Stimulated activated CD4-positive, alpha-beta T cell treated with anti-CD3 and anti-CD28 coated beads, Interleukin-1b, Interleukin-23, amount 100 ng/mL, for 48 hours (primary cell): Measurements from ENCODE around the gene C2orf92.
"Not testable (repeated sequence)": the region's sequence is repeated elsewhere in the genome, so short reads cannot be mapped to it uniquely, and the experiment has no call there.

Experiments
- DNase-seq: peaks from one replicate; pipeline ENCODE4 v3.0.0-alpha.2; 2020

The C2orf92 gene

DNA sequence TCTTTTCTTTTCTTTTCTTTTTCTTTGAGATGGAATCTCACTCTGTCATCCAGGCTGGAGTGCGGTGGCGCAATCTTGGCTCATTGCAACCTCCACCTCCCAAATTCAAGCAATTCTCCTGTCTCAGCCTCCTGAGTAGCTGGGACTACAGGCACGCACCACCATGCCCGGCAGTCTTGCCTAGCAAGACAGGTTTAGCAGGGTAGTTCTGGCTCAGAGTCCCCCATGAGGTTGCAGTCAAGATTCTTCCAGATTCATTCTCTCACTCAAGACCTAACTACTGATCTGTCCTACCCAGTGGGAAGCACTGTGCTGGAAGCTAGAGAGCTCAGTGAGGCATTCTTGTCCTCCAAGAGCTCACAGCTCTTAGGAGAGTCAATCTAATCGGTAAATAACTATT is 26.2 kb downstream of the C2orf92 start:
- no peak for DNase-seq

DNA sequence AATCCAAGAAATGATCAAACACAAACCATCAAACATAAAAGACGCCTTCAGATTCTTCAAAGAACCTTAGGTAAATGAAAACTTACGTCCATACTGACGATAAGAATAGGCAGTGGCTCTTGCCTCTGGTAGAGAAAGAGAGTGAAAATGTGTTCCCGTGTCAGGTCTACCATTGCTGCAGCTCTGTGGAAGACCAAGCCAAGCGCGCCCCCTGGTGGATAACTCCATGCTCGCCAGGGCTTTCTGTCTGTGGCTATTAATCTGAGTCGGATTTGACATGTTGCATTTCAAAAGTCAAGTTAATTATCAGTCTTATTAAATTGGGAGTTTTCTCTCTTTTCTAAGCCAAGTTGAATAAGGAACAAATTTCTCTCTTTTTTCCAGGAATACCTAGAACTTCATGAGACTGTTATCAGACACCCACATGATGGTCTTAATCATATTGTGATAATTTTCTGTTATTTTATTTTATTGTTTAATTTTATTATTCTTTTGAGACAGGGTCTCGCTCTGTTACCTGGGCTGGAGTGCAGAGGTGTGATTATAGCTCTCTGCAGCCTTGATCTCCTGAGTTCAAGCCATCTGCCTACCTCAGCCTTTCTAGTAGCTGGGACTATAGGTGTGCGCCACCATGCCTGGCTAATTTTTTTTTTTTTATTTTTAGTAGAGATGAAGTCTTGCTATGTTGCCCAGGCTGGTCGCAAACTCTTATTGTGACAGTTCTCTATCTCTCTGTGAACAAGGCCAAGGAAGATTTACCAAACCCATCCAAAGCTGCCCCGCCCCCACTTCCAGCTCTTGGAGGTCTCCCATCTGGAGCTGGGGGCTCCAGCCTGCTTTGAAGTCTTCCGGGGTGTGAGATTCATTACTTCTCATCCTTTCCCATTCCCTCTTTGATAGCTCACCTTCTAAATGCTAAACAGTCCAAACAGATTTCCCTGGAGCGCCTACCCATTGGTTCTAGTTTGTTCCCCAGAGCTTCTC is 28.0 kb downstream of the C2orf92 start:
- DNase-seq: peak; percentile 90

DNA sequence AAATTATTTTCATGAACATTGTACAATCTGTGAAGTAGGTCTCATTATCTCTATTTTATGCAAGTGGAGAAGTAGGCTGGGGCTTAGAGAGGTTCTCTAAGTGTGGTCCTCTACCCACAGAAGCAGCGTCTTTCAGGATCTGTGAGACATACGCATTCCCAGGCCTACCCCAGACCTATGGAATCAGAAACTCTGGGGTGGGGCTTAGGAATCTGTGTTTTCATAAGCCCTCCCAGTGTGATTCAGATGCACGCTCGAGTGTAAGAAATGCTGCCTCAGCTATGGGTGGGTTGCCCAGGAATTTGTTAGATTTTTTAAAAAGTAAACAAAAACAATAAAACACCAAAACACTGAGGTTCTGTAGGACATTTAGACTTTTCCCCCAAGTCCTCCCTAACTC is 29.0 kb downstream of the C2orf92 start:
- no peak for DNase-seq

DNA sequence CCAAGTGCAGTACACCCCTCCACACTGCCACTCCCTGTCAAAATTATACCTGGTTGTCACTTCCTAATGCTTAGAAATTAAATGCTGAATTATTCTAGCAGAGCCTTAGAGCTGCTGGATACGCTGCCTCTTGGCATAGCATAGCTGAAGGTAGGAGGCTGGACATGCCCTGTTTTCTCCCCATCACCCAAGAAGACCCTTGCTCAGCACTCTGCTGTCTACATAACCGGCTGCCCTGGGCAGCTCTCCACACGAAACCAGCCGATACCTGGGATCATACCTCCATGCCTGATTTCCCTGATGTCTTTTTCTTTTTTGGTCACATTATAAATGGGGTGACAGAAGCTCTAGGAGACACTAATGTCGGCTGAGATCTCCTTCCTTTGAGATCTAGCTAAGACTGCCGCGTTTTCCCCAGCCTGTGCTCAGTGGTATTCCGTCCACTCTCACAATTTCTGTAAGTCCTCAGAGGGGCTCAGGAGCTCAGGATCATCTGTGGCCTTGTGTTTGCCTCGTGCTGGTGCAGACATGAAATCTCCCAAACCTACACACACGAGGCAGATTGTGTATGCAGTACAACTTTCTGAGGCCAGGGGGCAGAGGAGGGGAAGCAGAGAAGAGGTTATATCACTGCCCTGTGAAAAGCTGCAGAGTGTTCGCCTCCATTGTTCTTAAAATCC is 30.4 kb downstream of the C2orf92 start:
- DNase-seq: peak; percentile 60

DNA sequence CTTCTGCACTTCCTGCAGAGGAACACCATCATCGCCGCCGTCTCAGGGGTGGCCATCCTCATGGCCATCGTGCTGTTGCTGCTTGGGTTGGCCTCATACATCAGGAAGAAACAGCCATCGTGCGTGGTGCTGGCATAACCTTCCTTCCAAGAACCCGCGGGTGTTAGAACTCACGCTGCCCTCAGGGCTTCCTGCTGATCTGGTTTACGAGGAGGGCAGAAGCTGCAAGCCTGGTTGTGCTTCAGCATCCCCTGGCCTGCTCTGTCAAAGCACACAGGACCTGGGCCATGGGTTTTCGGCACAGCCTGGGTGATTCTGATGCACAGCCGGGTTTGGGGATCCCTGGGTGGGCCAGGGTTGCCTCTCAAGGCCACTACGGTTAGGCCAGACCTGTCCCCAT is 31.7 kb downstream of the C2orf92 start:
- no peak for DNase-seq

DNA sequence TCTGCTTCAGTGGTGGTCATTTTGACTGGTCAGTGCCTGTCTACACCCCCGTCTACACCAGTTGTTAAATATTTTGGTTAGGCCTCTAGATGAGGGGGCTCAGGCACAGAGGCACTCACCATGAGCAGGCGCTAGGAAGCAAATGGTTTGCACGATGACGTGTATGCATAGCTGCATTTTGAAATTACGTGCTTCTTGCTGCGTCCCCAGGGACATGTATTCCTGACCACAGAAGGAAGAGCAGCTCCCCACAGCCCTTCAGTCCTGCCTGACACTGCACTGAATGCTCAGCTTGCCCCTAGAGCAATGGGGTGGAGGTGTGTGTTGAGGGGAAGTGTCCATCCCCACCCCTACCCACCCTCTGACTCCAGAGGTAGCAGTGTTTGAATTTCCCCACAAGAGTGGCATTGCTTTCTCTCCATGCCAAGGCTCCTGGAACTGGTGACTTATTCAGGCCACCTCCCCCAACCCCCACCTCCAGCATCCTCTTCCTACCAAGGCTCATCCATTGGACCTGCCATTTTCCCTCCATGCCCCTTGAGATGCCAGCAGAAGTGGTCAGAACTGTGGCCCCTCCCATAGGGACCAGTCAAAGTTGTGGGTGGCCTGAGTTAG is 32.4 kb downstream of the C2orf92 start:
- no peak for DNase-seq

DNA sequence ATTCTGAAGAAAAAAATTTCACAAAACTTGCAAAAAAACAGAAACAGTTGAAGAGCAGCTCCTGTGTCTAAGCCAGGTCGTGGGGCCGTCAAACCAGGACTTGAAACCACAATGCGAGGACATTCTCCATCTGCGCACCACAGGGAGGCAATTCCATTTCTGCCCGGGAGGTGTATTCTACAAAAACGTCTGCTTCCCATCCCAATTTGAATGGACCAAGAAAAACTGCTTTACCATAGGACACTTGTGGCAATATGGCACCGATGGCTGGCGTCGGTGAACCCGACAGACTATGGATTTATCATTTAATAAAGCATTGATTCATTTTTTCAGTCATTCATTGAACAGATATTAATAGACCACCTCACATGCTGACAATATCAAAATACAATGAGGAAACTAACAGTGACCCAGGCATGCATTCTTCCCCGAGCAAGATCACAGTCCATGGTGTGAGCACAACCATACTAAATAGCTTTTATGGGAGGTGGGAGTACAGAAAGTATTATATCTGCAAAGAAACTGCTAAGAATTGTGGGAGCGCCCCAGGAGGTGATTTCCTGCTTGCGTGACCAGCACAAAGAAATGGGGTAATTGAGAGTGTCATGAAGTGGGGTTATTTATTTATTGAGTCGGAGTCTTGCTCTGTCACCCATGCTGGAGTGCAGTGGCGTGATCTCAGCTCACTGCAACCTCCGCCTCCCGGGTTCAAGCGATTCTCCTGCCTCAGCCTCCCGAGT is 33.4 kb downstream of the C2orf92 start:
- DNase-seq: no peak

DNA sequence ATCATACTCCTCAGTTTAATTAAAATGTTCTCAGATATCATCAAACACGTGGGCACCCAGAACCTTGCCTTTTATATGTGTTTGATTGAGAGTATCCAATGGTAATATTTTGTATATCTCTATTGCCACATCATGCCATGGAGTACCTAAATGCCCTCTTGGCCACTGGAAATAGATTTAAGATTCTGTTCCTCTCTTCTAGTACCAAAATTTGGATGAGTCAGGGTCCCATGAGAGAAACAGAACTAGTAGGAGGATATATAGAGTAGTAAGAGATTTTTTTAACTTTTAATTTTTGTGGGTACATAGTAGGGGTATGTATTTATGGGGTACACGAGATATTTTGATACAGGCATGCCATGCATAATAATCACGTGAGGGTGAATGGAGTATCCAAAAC is 34.2 kb downstream of the C2orf92 start:
- DNase-seq: no peak

DNA sequence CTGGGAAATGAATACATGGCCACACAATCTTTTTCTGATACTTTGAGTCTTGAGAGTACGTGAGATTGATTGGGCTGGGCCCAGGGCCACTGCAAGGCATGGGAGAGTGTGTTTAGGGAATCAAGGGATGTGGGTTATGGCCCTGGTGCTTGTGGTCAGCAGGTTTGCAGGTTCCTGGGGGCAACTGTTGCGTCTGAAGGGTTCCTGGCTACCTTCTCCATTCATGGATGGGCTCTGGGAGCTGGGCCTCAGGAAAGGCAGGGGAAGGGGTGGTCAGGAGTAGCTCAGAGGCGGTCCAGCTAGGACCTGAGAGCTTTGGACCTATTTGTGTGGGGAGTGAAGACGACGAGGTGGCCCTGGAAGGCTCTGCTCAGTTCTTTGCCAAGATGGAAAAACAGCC is 35.5 kb downstream of the C2orf92 start:
- DNase-seq: no peak

DNA sequence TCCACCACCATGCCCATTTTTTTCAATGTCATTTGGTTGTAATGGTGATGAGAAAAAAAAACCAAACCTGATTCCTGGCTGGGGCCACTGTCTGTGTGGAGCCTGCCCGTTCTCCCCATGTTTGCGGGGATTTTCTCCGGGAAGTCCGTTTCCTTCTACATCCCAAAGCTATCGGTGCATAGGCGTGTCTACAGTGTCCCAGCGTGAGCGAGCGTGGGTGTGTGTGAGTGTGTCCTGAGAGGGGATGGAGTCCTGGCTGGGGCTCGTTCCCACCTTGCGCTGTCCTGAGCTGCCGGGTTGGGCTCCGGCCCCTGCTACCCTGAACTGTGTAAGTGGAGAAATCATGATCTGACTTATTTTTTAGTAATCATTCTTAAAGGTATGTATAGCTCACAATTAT is 36.6 kb downstream of the C2orf92 start:
- DNase-seq: no peak

DNA sequence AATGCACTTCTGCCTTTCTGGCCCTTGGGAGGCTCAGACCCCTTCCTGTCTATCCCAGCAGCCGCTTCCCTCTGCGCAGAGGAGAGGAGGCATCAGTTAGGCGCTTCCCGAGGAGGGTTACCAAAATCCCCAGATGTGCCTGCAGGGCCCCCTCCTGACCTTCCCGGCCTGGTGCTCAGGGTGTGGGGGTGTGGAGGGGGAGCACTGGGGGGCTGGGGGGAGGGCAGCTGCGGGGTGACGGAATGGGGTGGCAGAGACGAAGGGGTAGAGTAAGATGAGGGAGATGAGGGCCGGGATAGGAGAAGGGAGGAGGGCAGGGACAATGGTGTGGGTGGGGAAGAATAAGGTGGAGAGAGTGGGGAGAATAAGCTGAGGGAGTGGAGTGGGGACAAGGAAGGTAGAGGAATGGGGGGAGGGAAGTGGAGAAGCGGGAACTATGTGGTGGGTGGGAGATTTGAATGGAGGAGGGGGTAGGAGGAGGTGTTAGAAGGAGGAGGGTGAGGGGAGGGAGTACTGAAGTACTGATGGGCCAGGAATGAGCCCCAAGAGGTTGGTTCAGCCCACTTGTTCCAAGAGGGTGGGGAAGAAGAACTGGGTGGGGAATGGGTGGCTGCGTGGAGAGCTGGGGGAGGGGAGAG is 37.3 kb downstream of the C2orf92 start:
- no peak for DNase-seq

DNA sequence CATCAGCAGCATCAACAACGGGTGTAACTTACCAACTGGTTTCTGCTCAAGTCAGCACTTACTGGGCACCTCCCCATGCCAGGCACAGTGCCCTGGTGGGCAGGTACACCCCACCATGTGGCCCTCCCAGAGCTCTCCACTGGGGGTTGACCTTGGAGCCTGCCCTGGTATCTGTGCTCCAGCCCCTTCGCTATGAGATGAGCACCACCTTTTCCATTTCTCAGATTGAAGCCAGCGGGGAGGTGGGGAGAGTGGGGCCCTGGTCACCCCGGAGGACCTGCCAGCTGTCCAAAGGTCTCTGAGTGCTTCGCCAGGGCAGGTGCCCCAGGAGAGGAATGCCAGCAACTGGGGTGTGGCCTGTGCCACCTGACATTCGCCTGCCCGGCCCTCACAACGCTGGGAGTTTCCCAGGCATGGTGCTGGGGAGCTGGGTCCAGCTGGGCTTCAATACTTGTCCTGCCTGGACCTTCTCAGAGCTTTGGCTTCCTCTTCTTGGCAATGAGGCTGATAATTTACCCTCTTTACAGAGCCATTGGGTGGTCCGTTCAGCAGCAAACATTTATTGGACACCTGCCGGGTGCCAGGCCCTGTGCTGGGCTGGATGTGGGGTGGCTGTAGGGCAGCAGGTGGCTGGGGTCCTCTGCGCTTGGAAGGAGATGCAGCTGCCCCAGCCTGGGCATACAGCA is 38.0 kb downstream of the C2orf92 start:
- DNase-seq: no peak

DNA sequence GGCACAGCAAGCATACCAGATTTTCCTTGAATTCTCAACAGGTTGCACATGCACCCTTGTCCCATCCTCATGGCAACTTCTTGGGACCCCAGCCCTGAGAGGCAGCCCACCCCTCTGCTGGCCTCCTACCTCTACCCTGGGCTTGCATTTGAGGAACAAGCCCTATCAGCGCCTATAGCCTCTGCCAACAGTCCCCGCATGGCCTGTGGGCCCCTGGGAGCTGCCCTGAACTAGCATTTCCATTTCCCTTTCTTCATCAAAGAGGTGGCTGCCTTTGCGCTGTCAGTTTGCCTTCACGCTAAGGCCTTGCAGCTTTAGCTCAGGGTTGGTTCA is 38.5 kb downstream of the C2orf92 start:
- no peak for DNase-seq

DNA sequence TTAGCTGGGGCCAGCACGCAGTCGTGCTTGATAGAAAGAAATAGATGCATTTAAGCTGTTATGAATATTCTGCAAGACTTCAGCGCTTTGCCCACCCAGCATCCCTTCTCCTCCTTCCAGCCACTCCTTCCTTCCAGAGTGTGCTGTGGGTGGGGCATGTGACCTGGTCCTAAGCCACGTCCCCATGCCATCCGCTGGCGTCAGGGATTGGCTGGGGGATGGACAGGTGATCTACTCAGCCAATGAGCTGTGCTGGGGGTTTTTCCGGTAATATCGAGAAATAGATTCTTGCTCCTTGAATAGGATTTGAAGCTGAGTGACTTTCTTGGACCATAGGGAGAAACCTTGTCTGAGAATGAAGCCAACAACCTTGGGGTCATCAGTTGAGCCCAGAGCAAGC is 39.1 kb downstream of the C2orf92 start:
- no peak for DNase-seq

DNA sequence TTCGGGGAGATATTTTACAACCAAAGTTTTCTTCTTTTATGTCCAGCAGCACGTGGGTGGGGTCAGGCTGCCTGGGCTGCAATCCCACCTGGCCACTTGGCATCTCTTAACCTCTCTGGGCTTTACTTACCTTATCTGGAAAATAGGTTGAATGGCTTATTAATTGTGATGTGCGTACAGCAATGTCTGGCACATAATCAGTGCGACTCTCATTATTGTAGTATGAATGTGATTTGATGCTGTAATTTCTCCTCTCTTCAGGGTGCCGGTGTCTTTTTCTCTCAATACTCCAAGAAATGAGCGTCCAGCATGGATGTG is 41.8 kb downstream of the C2orf92 start:
- DNase-seq: no peak

DNA sequence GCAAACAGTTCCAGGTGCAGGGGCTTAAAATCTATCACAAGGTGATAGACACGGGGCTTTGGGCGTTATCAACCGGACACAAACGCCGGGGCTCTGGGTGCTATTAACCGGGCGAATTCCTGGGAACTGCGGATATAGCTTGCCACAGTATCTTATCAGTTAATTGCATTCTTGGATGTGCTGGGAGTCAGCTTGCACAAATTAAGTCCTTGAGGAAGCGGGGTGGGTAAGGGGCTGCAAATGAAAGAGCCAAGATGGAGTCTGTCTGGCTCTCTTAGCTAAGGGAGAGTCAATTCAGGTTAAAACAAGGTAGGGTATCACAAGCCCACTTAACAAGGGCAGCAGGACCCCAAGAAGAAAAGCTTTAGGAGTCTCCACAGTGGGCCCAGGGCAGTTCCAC is 42.7 kb downstream of the C2orf92 start:
- DNase-seq: not testable (repeated sequence)

DNA sequence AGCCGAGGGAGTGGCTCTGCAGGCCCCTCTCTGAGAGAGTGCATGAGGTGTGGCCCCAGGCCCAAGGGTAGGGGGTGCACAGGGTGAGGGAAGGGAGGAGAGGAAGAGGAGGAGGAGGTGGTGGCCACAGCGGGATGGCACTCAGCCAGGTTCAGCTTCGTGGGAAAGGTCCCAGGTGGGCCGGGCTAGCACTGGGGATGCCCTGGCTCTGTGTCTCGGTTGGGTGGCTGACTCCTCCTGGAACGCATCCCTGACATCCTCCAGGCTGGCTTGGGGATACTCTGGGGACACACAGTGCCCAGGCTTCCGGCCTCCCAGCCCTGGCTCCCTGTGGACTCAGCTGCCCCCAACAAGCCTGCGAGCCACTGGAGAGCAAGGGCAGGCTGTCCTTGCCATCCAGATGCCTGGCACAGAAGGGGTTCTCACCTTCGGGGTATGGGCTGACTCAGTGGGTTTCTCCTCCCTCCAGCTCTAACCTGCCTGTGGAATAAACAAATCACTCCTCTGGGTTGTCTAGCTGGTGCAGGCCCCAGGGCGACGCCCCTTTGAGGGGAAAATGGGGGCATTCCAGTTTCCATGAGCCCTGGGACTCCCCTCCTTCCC is 43.3 kb downstream of the C2orf92 start:
- DNase-seq: peak; percentile 59

DNA sequence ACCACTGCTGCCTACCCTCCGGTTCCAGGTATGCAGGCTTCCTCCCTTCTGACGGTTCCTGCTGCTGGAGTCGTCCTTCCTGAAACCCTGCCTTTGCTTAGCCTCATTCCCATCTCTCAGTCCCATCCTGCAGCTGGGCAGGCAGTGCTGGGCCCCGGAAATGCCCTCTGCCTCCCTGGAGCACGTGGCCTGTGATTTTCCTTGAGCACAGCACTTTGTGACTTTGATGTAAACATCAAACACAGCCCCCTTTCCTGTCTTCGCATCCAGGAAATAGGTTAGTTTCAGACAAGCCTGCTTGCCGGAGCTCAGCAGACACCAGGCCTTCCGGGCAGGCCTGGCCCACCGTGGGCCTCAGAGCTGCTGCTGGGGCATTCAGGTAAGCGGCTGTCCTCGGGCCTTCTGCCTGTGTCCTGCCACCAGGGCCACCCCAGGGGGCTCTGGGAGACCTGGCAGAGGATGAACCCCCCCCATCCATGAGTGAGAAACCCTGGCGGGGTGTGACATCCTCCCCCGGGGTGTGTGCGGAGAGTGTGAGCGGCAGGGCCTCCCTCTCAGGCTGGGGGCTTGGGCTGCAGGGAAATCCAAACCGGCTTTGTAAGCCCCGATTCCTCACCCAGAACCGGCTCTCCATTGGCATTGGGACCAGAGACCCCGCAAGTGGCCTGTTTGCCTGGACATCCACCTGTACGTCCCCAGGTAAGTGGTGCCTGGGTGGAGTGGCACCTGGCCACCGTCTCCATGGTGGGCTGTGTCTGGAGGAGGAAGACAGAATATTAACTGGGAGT is 44.0 kb downstream of the C2orf92 start, which contains the start of gene ZAP70:
ZAP70 (plus strand) TSS at position 281 of the 788 bp plus-strand sequence. CDS start 10,461 bp downstream, outside the sequence.
- DNase-seq: peak; percentile 69

DNA sequence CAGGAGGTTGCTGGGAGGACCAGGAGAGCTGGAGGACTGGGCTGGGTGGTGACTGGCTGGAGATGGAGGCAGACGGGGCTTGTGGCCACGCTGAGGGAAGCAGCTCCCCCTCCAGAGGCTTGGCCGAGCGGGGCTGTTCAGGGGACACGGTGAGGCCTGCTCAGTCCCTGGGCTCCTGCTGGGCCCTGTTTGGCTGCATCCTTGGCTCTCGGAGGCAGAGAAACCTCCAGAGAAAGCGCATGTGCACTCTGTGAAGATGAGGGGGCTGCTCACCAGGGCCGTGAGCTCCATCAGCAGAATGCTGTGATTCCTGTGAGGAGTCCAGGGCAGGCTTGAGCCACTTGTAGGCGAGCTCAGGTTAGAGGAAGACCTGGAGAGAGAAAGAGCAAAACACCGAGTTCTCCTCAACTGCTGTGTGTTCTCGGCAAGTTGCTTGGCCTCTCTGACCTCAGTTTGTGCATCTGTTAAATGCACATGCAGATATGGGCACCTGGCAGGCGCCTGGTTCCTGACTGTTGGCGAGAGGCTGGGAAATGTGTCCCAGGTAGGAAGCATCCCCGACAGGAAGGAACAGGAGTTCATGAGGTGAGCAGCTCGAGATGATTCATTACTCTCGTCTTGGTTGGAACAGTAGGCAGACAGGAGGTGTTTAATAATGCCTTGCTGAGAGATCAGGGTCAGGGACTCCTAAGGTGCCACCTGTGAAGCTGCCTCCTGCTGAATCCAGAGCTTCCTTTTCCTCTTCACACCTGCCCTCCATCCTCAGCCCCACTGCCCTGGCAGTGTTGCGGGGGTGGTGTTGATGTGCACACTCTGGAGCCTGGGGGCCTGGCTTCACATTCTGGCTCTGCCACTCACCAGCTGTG is 44.8 kb downstream of the C2orf92 start:
- peak; percentile 51 for DNase-seq
